ENCODE data around the gene C19orf38.

- TF ChIP-seq, protein P1, sequence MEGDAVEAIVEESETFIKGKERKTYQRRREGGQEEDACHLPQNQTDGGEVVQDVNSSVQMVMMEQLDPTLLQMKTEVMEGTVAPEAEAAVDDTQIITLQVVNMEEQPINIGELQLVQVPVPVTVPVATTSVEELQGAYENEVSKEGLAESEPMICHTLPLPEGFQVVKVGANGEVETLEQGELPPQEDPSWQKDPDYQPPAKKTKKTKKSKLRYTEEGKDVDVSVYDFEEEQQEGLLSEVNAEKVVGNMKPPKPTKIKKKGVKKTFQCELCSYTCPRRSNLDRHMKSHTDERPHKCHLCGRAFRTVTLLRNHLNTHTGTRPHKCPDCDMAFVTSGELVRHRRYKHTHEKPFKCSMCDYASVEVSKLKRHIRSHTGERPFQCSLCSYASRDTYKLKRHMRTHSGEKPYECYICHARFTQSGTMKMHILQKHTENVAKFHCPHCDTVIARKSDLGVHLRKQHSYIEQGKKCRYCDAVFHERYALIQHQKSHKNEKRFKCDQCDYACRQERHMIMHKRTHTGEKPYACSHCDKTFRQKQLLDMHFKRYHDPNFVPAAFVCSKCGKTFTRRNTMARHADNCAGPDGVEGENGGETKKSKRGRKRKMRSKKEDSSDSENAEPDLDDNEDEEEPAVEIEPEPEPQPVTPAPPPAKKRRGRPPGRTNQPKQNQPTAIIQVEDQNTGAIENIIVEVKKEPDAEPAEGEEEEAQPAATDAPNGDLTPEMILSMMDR (conservative IDR thresholded peaks at IDR 0.05; ENCODE audit: low read length), result no peak
- no peak for TF ChIP-seq EZH2phosphoT487 (IDR thresholded peaks at IDR 0.05; ENCODE audit: borderline replicate concordance, low read depth, low read length)
Observed at GRCh38 chr19:10815969-10816644, 32.1 kb upstream of the C19orf38 start.

Measured in OCI-LY7 (cell line).